IPS DF 6.9 (cell line): ENCODE measurements around the gene GPR68.

Experiments
- DNase-seq: peaks from one replicate; pipeline ENCODE4 v3.0.0-alpha.2; 2013; ENCODE audit warnings: low read depth, low spot score
- H3K27ac ChIP-seq: one replicate; pipeline ENCODE4 v1.5.1; 2013; ENCODE audit warnings: low read length, control low read depth
- H3K27me3 ChIP-seq: 2 replicates; pipeline ENCODE4 v1.6.1; 2013; ENCODE audit warnings: mild to moderate bottlenecking, low read length; ENCODE audit not compliant: control insufficient read depth, insufficient read depth
- H3K36me3 ChIP-seq: 2 replicates; pipeline ENCODE4 v1.6.1; 2013; ENCODE audit warnings: low read length; ENCODE audit not compliant: control insufficient read depth, insufficient read depth
- H3K4me1 ChIP-seq: 2 replicates; pipeline ENCODE4 v1.6.1; 2013; ENCODE audit warnings: low read length; ENCODE audit not compliant: control insufficient read depth, insufficient read depth
- H3K4me3 ChIP-seq: 2 replicates; pipeline ENCODE4 v1.5.1; 2013; ENCODE audit warnings: mild to moderate bottlenecking, low read length
- H3K9me3 ChIP-seq: 2 replicates; pipeline ENCODE4 v1.6.1; 2013; ENCODE audit warnings: low read length, inconsistent platforms; ENCODE audit not compliant: control insufficient read depth, insufficient read depth
- WGBS: extraction: QIAGEN DNeasy Blood & Tissue Kit; methylation state at CpG from one replicate; pipeline ENCODE4 v1.1.7; 2013; ENCODE audit warnings: mixed read lengths, missing lambda C conversion rate; ENCODE audit not compliant: insufficient read length, insufficient coverage; 5-methylcytosine and 5-hydroxymethylcytosine counted together

The GPR68 gene

DNA sequence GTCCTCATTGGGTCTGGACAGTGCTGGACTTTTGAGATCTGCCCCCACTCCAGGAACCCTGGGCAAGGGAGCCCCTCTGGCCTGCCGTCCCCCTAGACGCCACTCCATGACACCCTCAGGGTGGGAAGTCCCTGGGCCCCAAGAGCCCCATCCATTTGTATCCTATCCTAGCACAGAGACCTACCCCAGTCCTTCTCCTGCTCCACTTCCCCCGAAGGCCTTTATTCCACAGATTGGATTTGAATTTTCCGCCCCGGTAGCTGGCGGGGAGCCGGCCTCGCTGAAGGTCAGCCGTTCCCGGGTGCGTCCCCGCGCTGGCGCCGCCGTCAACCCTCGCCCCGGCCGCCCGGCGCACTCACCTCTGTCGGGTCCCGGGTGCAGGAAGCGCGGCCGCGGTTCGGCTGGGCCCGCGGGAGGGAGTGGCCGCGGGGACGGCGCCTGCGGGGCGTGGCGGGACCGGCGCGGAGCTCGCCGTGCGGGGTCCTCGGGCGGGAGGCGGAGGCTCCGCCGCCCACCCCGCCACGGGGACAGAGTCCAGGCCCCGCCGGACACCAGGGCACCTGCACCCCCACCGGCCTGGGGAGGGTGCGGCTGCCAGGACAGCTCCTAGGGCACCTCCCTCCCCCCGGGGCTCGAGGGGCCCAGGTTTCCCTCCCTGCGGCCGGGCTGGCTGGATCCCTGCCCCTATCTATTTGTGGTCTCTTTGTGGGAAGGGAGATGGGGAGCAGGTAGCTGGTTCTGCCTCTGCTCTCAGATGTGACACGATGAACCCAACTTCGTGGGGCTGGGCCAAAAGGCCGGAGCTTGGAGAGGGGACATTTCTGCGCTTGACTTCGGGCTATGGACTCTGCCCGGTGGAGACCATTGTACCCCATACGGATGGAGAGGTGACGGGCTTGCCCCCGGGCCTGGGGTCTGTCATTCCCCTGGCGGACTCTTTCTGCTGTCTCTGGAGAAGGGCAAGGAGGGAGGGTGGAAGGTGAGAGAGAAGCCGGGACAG, 19.9 kb upstream of the GPR68 start:
- WGBS, result no CpG with 5 or more reads among the region's 69 CpGs
- DNase-seq, result no peak
- Histone ChIP-seq H3K27ac (no peak overlapping the region), H3K9me3 (no peaks in the 10 kb centered on the region), H3K4me3 (peak overlapping the region; percentile 43; the same call in 1 of the 2 replicates), H3K4me1 (no peaks in the 10 kb centered on the region), H3K27me3 (peaks cover 11% of the 10 kb centered on the region; the same call in 1 of the 2 replicates), H3K36me3 (no peaks in the 10 kb centered on the region)

- H3K4me3 ChIP-seq, result no peak overlapping the region
- no peak for DNase-seq
- WGBS, result no CpG with 5 or more reads among the region's 2 CpGs
- H3K27ac ChIP-seq, result no peak overlapping the region
- no peaks in the 10 kb centered on the region for H3K36me3 ChIP-seq
- H3K4me1 ChIP-seq, result no peaks in the 10 kb centered on the region
- H3K27me3 ChIP-seq, result peaks cover 11% of the 10 kb centered on the region; the same call in 1 of the 2 replicates
- H3K9me3 ChIP-seq, result no peaks in the 10 kb centered on the region
These were observed 18.8 kb upstream of the GPR68 start for GRCh38 chr14:91263329-91263728.

- Histone ChIP-seq H3K4me1 (no peaks in the 10 kb centered on the region), H3K27ac (no peak overlapping the region), H3K4me3 (no peak overlapping the region), H3K9me3 (no peaks in the 10 kb centered on the region), H3K27me3 (peaks cover 11% of the 10 kb centered on the region; the same call in 1 of the 2 replicates), H3K36me3 (no peaks in the 10 kb centered on the region)
- DNase-seq, result no peak
- WGBS, result no CpG with 5 or more reads among the region's 11 CpGs
These were observed 17.6 kb upstream of the GPR68 start for GRCh38 chr14:91261986-91262549.

GRCh38 chr14:91261115-91261514, 16.6 kb upstream of the GPR68 start:
- no peaks in the 10 kb centered on the region for H3K4me1 ChIP-seq
- H3K9me3 ChIP-seq, result no peaks in the 10 kb centered on the region
- no peak overlapping the region for H3K4me3 ChIP-seq
- no peak for DNase-seq
- H3K27me3 ChIP-seq, result peaks cover 11% of the 10 kb centered on the region; the same call in 1 of the 2 replicates
- no CpG with 5 or more reads among the region's 5 CpGs for WGBS
- H3K27ac ChIP-seq, result no peak overlapping the region
- no peaks in the 10 kb centered on the region for H3K36me3 ChIP-seq

GRCh38 chr14:91258876-91259275, 14.4 kb upstream of the GPR68 start:
- no peak for DNase-seq
- peaks cover 2% of the 10 kb centered on the region; the same call in 1 of the 2 replicates for H3K4me1 ChIP-seq
- WGBS, result no CpG with 5 or more reads among the region's 3 CpGs
- no peak overlapping the region for H3K27ac ChIP-seq
- no peaks in the 10 kb centered on the region for H3K36me3 ChIP-seq
- no peaks in the 10 kb centered on the region for H3K9me3 ChIP-seq
- H3K4me3 ChIP-seq, result no peak overlapping the region
- H3K27me3 ChIP-seq, result peaks cover 5% of the 10 kb centered on the region; the same call in 1 of the 2 replicates

- Histone ChIP-seq H3K9me3 (no peaks in the 10 kb centered on the region), H3K36me3 (no peaks in the 10 kb centered on the region), H3K27me3 (no peaks in the 10 kb centered on the region), H3K4me3 (no peak overlapping the region), H3K4me1 (peaks cover 3% of the 10 kb centered on the region; the same call in 1 of the 2 replicates), H3K27ac (no peak overlapping the region)
- WGBS, result no CpG with 5 or more reads among the region's 16 CpGs
- DNase-seq, result no peak
These were observed 13.6 kb upstream of the GPR68 start for GRCh38 chr14:91258011-91258618.

DNA sequence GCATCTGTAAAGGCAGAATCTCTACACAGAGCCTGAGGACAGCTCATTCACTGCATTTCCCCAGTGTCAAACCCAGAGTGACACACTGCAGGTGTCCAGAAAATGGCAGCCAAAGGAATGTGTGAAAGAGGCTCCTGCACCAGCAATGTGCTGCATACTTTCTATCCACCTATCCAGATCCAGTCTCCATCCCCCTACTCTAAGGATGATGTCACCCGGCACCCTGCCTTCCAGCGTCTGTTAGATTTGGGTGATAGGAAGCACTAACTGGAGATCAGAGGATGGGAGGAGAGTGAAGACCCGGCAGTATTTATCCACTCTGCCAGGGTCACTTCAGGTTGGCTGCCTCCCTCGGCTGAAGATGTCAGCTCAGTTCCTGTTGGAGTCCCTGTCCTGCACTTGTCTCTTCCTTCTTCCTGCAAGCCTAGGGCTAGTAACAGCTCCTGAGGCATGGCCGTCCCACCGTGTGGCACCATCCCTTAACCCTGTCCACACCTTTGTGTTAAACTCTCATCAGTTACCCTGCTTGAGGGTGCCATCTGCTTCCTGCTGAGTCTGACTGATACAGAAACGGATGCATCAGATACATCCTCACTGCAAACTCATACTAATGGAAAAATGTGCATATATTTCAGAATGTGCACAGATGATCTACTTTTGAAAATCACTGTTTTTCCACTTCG, 13.0 kb upstream of the GPR68 start:
- no peak for DNase-seq
- Histone ChIP-seq H3K4me1 (peaks cover 5% of the 10 kb centered on the region; the same call in 1 of the 2 replicates), H3K36me3 (no peaks in the 10 kb centered on the region), H3K27ac (no peak overlapping the region), H3K4me3 (no peak overlapping the region), H3K9me3 (no peaks in the 10 kb centered on the region), H3K27me3 (no peaks in the 10 kb centered on the region)
- WGBS, result no CpG with 5 or more reads among the region's 8 CpGs

DNA sequence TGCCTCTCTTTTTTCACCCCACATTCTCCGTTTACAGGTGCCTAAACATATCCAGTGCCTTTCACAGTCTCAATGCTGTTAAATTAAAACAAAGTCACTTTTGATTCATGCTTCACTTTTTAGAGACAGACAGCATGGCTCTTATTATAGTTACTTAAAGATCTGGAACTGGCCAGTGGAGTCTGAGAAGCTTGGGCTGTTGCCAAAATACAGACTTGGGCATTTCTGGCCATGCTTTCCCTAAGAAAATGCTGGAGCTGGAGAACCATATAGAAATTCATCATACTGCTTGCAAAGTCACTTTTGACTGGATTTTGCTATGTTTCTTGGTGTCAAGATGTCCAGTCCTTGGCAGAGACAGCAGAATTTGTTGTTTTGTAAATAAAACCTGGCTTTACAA, 12.2 kb upstream of the GPR68 start:
- no peaks in the 10 kb centered on the region for H3K9me3 ChIP-seq
- no peak overlapping the region for H3K4me3 ChIP-seq
- H3K36me3 ChIP-seq, result no peaks in the 10 kb centered on the region
- H3K27me3 ChIP-seq, result no peaks in the 10 kb centered on the region
- DNase-seq, result no peak
- WGBS, result no CpG with 5 or more reads among the region's 1 CpG
- no peak overlapping the region for H3K27ac ChIP-seq
- H3K4me1 ChIP-seq, result peaks cover 5% of the 10 kb centered on the region; the same call in 1 of the 2 replicates

GRCh38 chr14:91255026-91255695, 10.7 kb upstream of the GPR68 start:
- peaks cover 5% of the 10 kb centered on the region; the same call in 1 of the 2 replicates for H3K4me1 ChIP-seq
- no peaks in the 10 kb centered on the region for H3K9me3 ChIP-seq

More at GRCh38 chr14:91255026-91255695, 10.7 kb upstream of the GPR68 start:
- Histone ChIP-seq H3K4me3 (no peak overlapping the region), H3K36me3 (no peaks in the 10 kb centered on the region), H3K27me3 (no peaks in the 10 kb centered on the region), H3K27ac (no peak overlapping the region)
- DNase-seq, result no peak
- no CpG with 5 or more reads among the region's 9 CpGs for WGBS
